ENCODE data around the gene ELF5.

Gene ELF5

GRCh38 chr11:34530545-34531234 is 17.1 kb upstream of the ELF5 start:
- no peak for DNase-seq
- Mint-ChIP-seq H3K4me1 (no peaks in the 10 kb centered on the region), H3K9me3 (peaks cover 8 to 10% of the 10 kb centered on the region in 2 donors), H3K4me3 (no peak overlapping the region), H3K27me3 (peaks cover 8 to 25% of the 10 kb centered on the region in 2 donors), H3K27ac (no peak overlapping the region), H3K36me3 (peaks cover 2 to 3% of the 10 kb centered on the region in 2 donors)
- no peak for ATAC-seq (replicated peaks)

- ATAC-seq (replicated peaks), result no peak
- Mint-ChIP-seq H3K4me1 (no peaks in the 10 kb centered on the region), H3K9me3 (peaks cover 2 to 7% of the 10 kb centered on the region in 2 donors), H3K27ac (no peak overlapping the region), H3K36me3 (peaks cover under 1 to 1% of the 10 kb centered on the region in 2 donors), H3K27me3 (peaks cover 8 to 22% of the 10 kb centered on the region in 2 donors), H3K4me3 (no peak overlapping the region)
- no peak for DNase-seq
These were observed 16.0 kb upstream of the ELF5 start for GRCh38 chr11:34529643-34530042.

- Mint-ChIP-seq H3K4me3 (no peak overlapping the region), H3K4me1 (no peaks in the 10 kb centered on the region), H3K9me3 (no peaks in the 10 kb centered on the region), H3K27ac (no peak overlapping the region), H3K36me3 (no peaks in the 10 kb centered on the region), H3K27me3 (peaks cover 8 to 20% of the 10 kb centered on the region in 2 donors)
- no peak for DNase-seq
- ATAC-seq (replicated peaks), result no peak
These were observed 14.5 kb upstream of the ELF5 start for GRCh38 chr11:34528072-34528471.

- H3K4me1 Mint-ChIP-seq, result no peaks in the 10 kb centered on the region
- ATAC-seq (replicated peaks) (no peak), DNase-seq (no peak)
- no peak overlapping the region for H3K4me3 Mint-ChIP-seq
- H3K27ac Mint-ChIP-seq, result no peak overlapping the region
- H3K27me3 Mint-ChIP-seq, result peaks cover 8 to 13% of the 10 kb centered on the region in 2 donors
- H3K9me3 Mint-ChIP-seq, result no peaks in the 10 kb centered on the region
- H3K36me3 Mint-ChIP-seq, result no peaks in the 10 kb centered on the region
These were observed 12.5 kb upstream of the ELF5 start for GRCh38 chr11:34525888-34526657.

GRCh38 chr11:34525098-34525497 is 11.5 kb upstream of the ELF5 start:
- no peaks in the 10 kb centered on the region for H3K9me3 Mint-ChIP-seq
- no peak overlapping the region for H3K4me3 Mint-ChIP-seq
- no peak for ATAC-seq (replicated peaks)
- H3K4me1 Mint-ChIP-seq, result no peaks in the 10 kb centered on the region
- no peaks in the 10 kb centered on the region for H3K36me3 Mint-ChIP-seq
- no peak for DNase-seq
- H3K27me3 Mint-ChIP-seq, result peaks cover 4 to 16% of the 10 kb centered on the region in 2 donors
- no peak overlapping the region for H3K27ac Mint-ChIP-seq

- H3K4me3 Mint-ChIP-seq, result no peak overlapping the region
- no peak for DNase-seq
- no peaks in the 10 kb centered on the region for H3K4me1 Mint-ChIP-seq
- no peak overlapping the region for H3K27ac Mint-ChIP-seq
- no peaks in the 10 kb centered on the region for H3K9me3 Mint-ChIP-seq
- H3K27me3 Mint-ChIP-seq, result peaks cover 0 to 12% of the 10 kb centered on the region in 2 donors
- no peaks in the 10 kb centered on the region for H3K36me3 Mint-ChIP-seq
- no peak for ATAC-seq (replicated peaks)
These were observed 11.1 kb upstream of the ELF5 start for GRCh38 chr11:34524696-34525095.

- DNase-seq (no peak), ATAC-seq (replicated peaks) (no peak)
- Mint-ChIP-seq H3K27ac (no peak overlapping the region), H3K4me3 (no peak overlapping the region), H3K9me3 (no peaks in the 10 kb centered on the region), H3K27me3 (peaks cover 0 to 12% of the 10 kb centered on the region in 2 donors), H3K36me3 (no peaks in the 10 kb centered on the region), H3K4me1 (no peaks in the 10 kb centered on the region)
These were observed 9.5 kb upstream of the ELF5 start for GRCh38 chr11:34523053-34523452.

- no peaks in the 10 kb centered on the region for H3K9me3 Mint-ChIP-seq
- DNase-seq (no peak), ATAC-seq (replicated peaks) (no peak)
- peaks cover 0 to 12% of the 10 kb centered on the region in 2 donors for H3K27me3 Mint-ChIP-seq
- H3K36me3 Mint-ChIP-seq, result no peaks in the 10 kb centered on the region
- no peak overlapping the region for H3K27ac Mint-ChIP-seq
- no peaks in the 10 kb centered on the region for H3K4me1 Mint-ChIP-seq
- H3K4me3 Mint-ChIP-seq, result no peak overlapping the region
These were observed 8.6 kb upstream of the ELF5 start for GRCh38 chr11:34522188-34522587.

GRCh38 chr11:34521265-34521664 is 7.7 kb upstream of the ELF5 start:
- Mint-ChIP-seq H3K4me3 (no peak overlapping the region), H3K9me3 (no peaks in the 10 kb centered on the region), H3K27ac (no peak overlapping the region), H3K4me1 (no peaks in the 10 kb centered on the region), H3K36me3 (no peaks in the 10 kb centered on the region), H3K27me3 (peaks cover 0 to 12% of the 10 kb centered on the region in 2 donors)
- DNase-seq, result no peak
- no peak for ATAC-seq (replicated peaks)

GRCh38 chr11:34519595-34520235 is 6.1 kb upstream of the ELF5 start:
- H3K27ac Mint-ChIP-seq, result no peak overlapping the region
- H3K27me3 Mint-ChIP-seq, result peaks cover 0 to 12% of the 10 kb centered on the region in 2 donors
- no peaks in the 10 kb centered on the region for H3K36me3 Mint-ChIP-seq
- DNase-seq (no peak), ATAC-seq (replicated peaks) (no peak)
- no peaks in the 10 kb centered on the region for H3K9me3 Mint-ChIP-seq
- H3K4me1 Mint-ChIP-seq, result peaks cover 0 to 2% of the 10 kb centered on the region in 2 donors
- H3K4me3 Mint-ChIP-seq, result no peak overlapping the region

GRCh38 chr11:34516247-34517040 is 2.9 kb upstream of the ELF5 start:
- H3K4me3 Mint-ChIP-seq, result no peak overlapping the region
- H3K9me3 Mint-ChIP-seq, result no peaks in the 10 kb centered on the region
- no peak overlapping the region for H3K27ac Mint-ChIP-seq
- H3K4me1 Mint-ChIP-seq, result peaks cover 5 to 8% of the 10 kb centered on the region in 2 donors
- peaks cover 0 to 12% of the 10 kb centered on the region in 2 donors for H3K27me3 Mint-ChIP-seq
- no peak for DNase-seq
- no peak for ATAC-seq (replicated peaks)
- no peaks in the 10 kb centered on the region for H3K36me3 Mint-ChIP-seq

- H3K9me3 Mint-ChIP-seq, result no peaks in the 10 kb centered on the region
- no peak for DNase-seq
- peaks cover 0 to 7% of the 10 kb centered on the region in 2 donors for H3K27me3 Mint-ChIP-seq
- H3K4me1 Mint-ChIP-seq, result peaks cover 5 to 8% of the 10 kb centered on the region in 2 donors
- no peak overlapping the region for H3K4me3 Mint-ChIP-seq
- ATAC-seq (replicated peaks), result no peak
- no peaks in the 10 kb centered on the region for H3K36me3 Mint-ChIP-seq
- H3K27ac Mint-ChIP-seq, result no peak overlapping the region
These were observed 1.0 kb upstream of the ELF5 start for GRCh38 chr11:34514597-34514996.

GRCh38 chr11:34512840-34513681 is 533 bp downstream of the ELF5 start:
- Mint-ChIP-seq H3K9me3 (no peaks in the 10 kb centered on the region), H3K4me3 (no peak overlapping the region), H3K27me3 (no peaks in the 10 kb centered on the region), H3K36me3 (no peaks in the 10 kb centered on the region), H3K4me1 (peaks cover 5 to 8% of the 10 kb centered on the region in 2 donors), H3K27ac (no peak overlapping the region)
- peak; percentile 49 for DNase-seq
- ATAC-seq (replicated peaks), result peak; percentile 97 to 99

Measured in stimulated activated naive B cell treated with anti-CD40 and anti-IgM and Interleukin-4, amounts not matched to agents 10 μg/mL and 1 μg/mL and 100 μg/mL, for 72 hours (primary cell).